GM12874 (cell line): ENCODE data around the gene FAM219B.

Experiments
- TF ChIP-seq, protein P1 (sequence below): IDR thresholded peaks from 2 replicates; pipeline ENCODE4 v1.5.1; 2011; ENCODE audit warnings: low read depth, mild to moderate bottlenecking, control low read depth, low read length, moderate library complexity; ENCODE audit not compliant: insufficient read depth

FAM219B gene, protein sequence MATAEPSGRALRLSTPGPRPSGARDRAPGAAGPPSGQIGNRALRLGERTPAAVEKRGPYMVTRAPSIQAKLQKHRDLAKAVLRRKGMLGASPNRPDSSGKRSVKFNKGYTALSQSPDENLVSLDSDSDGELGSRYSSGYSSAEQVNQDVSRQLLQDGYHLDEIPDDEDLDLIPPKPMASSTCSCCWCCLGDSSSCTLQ

DNA sequence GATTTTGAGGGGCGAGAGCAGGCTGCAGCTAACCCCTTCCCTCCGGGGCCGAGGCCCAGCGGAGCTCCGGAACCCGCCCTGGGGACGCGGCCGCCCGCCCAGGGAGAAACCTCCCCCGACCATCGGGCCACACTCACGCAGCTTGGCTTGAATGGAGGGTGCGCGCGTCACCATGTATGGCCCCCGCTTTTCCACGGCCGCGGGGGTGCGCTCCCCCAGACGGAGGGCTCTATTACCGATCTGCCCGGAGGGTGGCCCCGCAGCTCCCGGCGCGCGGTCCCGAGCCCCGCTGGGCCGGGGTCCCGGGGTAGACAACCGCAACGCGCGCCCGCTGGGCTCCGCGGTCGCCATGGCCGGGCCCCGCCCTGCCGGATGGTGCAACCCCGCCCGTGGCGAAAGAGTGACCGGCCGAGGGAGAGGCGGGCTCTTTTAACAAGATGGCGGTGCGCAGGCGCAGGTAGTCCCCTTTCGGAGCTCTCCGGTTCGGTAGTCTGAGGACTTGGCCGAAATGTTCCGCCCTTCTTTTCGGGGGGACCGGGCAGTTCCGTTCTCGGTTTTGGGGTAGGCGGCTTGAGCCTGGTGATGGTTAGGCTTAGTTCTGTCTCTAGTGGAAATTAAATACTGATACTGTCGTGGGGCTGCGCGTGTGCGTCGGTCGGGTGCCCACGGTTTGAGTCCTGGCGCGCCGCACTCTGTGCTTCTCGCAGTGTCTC, at the start of gene FAM219B:
FAM219B (minus strand) TSS at position 402 of the 713 bp plus-strand sequence; CDS start at position 351, 51 bp downstream.
- TF ChIP-seq, protein P1, sequence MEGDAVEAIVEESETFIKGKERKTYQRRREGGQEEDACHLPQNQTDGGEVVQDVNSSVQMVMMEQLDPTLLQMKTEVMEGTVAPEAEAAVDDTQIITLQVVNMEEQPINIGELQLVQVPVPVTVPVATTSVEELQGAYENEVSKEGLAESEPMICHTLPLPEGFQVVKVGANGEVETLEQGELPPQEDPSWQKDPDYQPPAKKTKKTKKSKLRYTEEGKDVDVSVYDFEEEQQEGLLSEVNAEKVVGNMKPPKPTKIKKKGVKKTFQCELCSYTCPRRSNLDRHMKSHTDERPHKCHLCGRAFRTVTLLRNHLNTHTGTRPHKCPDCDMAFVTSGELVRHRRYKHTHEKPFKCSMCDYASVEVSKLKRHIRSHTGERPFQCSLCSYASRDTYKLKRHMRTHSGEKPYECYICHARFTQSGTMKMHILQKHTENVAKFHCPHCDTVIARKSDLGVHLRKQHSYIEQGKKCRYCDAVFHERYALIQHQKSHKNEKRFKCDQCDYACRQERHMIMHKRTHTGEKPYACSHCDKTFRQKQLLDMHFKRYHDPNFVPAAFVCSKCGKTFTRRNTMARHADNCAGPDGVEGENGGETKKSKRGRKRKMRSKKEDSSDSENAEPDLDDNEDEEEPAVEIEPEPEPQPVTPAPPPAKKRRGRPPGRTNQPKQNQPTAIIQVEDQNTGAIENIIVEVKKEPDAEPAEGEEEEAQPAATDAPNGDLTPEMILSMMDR, result no peak

DNA sequence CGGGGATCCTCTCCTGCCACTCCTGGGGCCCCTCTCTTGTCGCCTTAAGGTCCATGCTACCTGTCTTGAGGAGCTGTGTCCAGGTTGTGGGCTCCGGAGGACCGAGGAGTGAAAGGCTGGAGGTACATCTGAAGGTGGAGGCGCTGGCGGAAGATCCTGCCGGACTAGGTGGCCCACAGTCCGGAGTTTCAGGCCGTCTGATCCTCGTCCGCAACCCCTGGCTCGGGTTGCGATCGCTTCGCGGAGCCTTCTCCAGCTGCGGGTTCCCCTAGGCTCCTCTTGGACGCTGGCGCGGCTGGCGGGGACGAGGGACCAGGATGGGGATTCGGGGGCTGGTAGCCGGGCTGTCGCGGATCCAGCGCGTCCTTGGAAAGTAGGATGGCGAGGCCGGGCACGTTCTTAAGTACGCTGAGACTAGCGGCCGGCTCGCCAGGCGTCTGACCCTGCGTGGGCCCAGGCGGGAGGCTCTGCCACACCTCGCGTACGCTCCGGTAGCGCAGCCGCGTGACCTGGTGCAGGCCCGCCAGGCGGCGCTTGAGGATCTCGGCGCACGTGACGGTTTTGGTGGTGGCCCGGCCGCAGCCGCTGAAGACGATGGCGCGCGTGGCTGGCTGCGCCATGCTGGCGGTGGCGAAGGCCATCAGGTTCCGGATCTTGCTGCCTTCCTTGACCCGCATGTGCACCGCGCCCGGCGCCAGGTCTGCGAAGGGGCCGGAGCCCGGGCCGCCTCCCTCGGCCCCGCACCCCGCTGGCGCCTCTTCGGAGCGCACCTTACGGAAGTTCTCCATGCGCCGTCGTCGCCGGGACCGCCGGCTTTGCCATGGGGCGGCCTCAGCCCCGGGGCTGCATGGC, 49.4 kb upstream of the FAM219B start:
- TF ChIP-seq, protein P1, result peak; percentile 74

DNA sequence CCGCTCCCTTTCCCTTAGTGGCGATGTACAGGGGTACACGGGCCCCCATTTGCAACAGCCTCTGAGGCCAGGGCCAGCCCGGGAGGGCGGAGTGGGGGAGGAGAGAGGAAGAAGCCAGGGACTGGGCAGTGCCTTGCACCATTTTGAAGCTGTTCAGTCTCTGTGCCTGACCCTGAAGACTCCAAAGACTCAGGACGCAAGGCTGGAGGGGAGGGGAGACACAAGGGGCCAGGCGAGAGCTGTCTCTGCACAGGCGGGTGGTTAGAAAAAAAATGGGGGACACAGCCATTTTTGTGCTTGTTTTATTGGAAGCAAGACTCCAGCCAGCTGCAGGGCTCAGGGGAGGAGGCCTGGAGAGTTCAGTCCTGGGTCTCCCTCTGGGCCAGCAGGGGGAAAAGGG, 48.4 kb upstream of the FAM219B start:
- TF ChIP-seq, protein P1, result no peak

DNA sequence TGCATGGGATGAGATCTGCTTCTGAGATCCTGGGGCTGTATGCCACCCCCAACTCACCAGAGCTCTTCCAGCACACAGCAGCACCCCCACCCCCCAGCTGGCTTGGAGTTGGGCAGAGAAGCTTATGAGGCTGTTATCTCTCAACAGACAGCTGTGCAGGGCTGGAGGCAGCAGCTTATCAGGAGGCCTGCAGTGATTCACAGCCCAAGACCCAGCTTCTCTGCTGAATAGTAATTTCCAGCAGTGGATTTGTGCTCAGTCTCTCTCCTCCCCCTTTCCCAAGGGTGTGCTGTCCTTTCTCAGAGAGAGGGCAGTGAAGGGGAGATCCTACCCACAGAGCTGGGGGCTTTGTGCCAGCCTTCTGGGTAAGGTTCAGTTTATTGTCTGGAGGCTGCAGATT, 47.9 kb upstream of the FAM219B start:
- TF ChIP-seq, protein P1, result no peak

DNA sequence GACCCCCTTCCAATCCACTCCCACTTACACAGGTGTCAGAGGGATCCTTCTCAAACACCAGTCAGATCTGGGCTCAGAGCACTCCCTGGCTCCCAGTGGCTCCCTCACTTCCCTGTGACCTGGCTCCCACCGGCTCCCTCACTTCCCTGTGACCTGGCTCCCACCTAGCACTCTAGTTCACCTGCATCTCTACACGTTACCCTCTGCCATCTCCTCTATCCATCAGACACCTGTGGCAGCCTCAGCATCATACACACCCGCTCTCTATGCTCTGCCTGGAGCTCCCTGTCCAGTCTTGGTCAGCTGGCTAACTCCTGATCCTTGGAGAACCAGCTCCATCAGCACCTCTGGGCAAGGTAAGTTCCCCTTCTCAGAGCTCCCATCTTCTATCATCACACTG, 44.4 kb upstream of the FAM219B start:
- TF ChIP-seq, protein P1, result no peak

DNA sequence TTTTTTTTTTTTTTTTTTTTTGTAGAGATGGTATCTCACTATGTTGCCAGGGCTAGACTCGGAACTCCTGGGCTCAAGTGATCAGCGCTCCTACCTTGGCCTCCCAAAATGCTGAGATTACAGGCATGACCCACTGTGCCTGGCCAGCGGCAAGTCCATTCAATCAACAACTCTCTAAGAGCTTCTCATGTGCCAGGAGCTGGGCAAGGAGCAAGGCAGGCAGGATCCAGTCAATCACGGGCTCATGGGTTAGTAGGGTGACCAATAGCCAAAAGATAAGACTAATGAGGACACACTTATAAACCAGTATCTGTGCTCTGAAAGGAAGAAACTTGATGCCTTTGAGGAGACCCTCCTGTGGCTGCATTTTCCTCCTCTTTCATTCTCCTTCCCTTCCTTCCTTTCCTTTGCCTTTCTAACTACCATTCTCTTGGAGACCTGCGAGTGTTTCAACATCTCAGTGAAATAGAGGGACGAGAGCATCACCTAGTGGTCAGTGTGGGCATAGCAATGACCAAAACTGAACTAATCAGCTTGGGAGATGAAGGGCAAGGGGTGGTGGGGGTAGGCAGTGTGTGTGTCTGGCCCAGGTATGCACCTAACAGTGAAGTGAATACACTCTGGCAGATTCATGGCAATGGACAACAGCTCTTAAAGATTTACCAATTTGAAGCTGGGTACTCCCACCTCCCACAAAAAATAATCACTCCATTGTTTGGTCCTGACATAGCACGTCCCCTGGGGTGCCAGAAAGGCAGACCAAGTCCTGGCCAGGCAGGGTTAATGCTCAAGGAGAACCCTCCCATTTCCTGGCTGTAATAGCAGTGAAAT, 43.6 kb upstream of the FAM219B start:
- TF ChIP-seq, protein P1, result peak; percentile 99
